ENCODE results near the gene VPS13D. TPM values are rescaled to one million over a fixed set of nuclear protein-coding genes. Genes with fewer than 3 reads are reported as not detected.

Gene VPS13D
- total RNA-seq, 1 experiment from 2014 or later: 31.6 TPM

- TF ChIP-seq YY1 (IDR thresholded peaks at IDR 0.05; ENCODE audit: extremely low read depth, insufficient replicate concordance, low read depth, low read length) (no peak), EGR1 (IDR thresholded peaks at IDR 0.05; ENCODE audit: low read depth) (no peak), SIN3A (IDR thresholded peaks at IDR 0.05; ENCODE audit: low read depth) (peak; percentile 38; the same call in 1 of the 2 replicates), ZBTB33 (IDR thresholded peaks at IDR 0.05; ENCODE audit: extremely low read depth, insufficient replicate concordance, low read length) (no peak), ZFX (IDR thresholded peaks at IDR 0.05) (no peak), ATF3 (IDR thresholded peaks at IDR 0.05) (no peak), RAD21 (IDR thresholded peaks at IDR 0.05; ENCODE audit: low read depth) (no peak; the same call in 1 of the 2 replicates), JUND (IDR thresholded peaks at IDR 0.05) (peak; percentile 78), ELF1 (IDR thresholded peaks at IDR 0.05; ENCODE audit: borderline replicate concordance, low read depth) (no peak), FOSL1 (IDR thresholded peaks at IDR 0.05; ENCODE audit: low read depth) (peak; percentile 69), SRF (IDR thresholded peaks at IDR 0.05; ENCODE audit: low read depth) (no peak; the same call in 1 of the 2 replicates)
Observed at GRCh38 chr1:12434174-12434573, 204.3 kb downstream of the VPS13D start (continued).

- H3K9me3 ChIP-seq (ENCODE audit: control insufficient read depth in 1 of 2, insufficient read depth in 1 of 2, low read depth in 1 of 2, low read length in 2 of 2): peaks cover 0 to 7% of the 10 kb centered on the region in 2 experiments; a peak in 1 of 4 replicates
- H3K4me2 ChIP-seq (ENCODE audit: low read length): peak overlapping the region; percentile 73
- CTCF ChIA-PET: no interaction called here
- TF ChIP-seq RAD21 (IDR thresholded peaks at IDR 0.05; ENCODE audit: low read depth) (no peak), SP1 (IDR thresholded peaks at IDR 0.05; ENCODE audit: low read depth) (no peak), POLR2AphosphoS5 (IDR thresholded peaks at IDR 0.05; ENCODE audit: low read depth, low read length) (no peak), ZFX (IDR thresholded peaks at IDR 0.05) (no peak), TCF7L2 (IDR thresholded peaks at IDR 0.05; ENCODE audit: borderline replicate concordance, extremely low read depth, insufficient read depth, insufficient read length) (no peak), CTCF (IDR thresholded peaks at IDR 0.05 in 2 of 3, conservative IDR thresholded peaks at IDR 0.05 in 1 of 3; ENCODE audit: borderline replicate concordance in 1 of 3, insufficient read depth in 1 of 3, low read depth in 2 of 3, low read length in 2 of 3) (no peak), CBX3 (IDR thresholded peaks at IDR 0.05; ENCODE audit: low read depth) (no peak), EGR1 (IDR thresholded peaks at IDR 0.05; ENCODE audit: low read depth) (no peak), MAX (IDR thresholded peaks at IDR 0.05) (no peak), SIN3A (IDR thresholded peaks at IDR 0.05; ENCODE audit: low read depth) (no peak), YY1 (IDR thresholded peaks at IDR 0.05; ENCODE audit: extremely low read depth, insufficient replicate concordance, low read depth, low read length) (no peak), ZBTB33 (IDR thresholded peaks at IDR 0.05; ENCODE audit: extremely low read depth, insufficient replicate concordance, low read length) (no peak), JUND (IDR thresholded peaks at IDR 0.05) (no peak), ATF3 (IDR thresholded peaks at IDR 0.05) (no peak), SRF (IDR thresholded peaks at IDR 0.05; ENCODE audit: low read depth) (no peak)
Observed at GRCh38 chr1:12434686-12435085, 204.9 kb downstream of the VPS13D start.

More at GRCh38 chr1:12434686-12435085, 204.9 kb downstream of the VPS13D start:
- Histone ChIP-seq H3K9ac (ENCODE audit: low read length) (peak overlapping the region; percentile 43), H4K20me1 (ENCODE audit: insufficient read depth) (no peaks in the 10 kb centered on the region), H3K27me3 (ENCODE audit: insufficient read depth, low read length) (no peaks in the 10 kb centered on the region), H2AFZ (ENCODE audit: low read depth, low read length, poor library complexity, severe bottlenecking) (no peak overlapping the region), H3K27ac (ENCODE audit: low read depth, low read length) (peak overlapping the region; percentile 66; the same call in 1 of the 2 replicates), H3K9me2 (ENCODE audit: insufficient read depth) (no peaks in the 10 kb centered on the region), H3K4me3 (replicated peaks in 1 of 2; ENCODE audit: low read depth in 1 of 2, low read length in 2 of 2) (peak overlapping the region in 1 of 2 experiments; percentile 31; a peak in 2 of 4 replicates), H3K79me2 (ENCODE audit: insufficient read depth, low read length) (no peaks in the 10 kb centered on the region), H3K36me3 (ENCODE audit: control insufficient read depth in 1 of 2, insufficient read depth in 2 of 2, low read length in 2 of 2) (no peaks in the 10 kb centered on the region; a peak in 1 of 4 replicates), H3K4me1 (ENCODE audit: control insufficient read depth in 1 of 2, insufficient read depth in 2 of 2, low read length in 2 of 2) (peaks cover 40 to 58% of the 10 kb centered on the region in 2 experiments)
- ChIA-PET POLR2A (interaction anchor here (1.2 to 2.1 kb wide), 2 partner anchors 41 to 43 kb away, joined by 3 to 5 read pairs; no protein-coding TSS in a partner anchor), RAD21 (ENCODE audit: low non-redundant PET in 1 of 2, low total read pairs in 2 of 2, uncharacterized antibody in 2 of 2, unreplicated experiment in 2 of 2) (no interaction called here)
- intact Hi-C loops (cut with micrococcal nuclease): loop anchor here (1.0 to 5.0 kb wide), 2 partner anchors 44 to 108 kb away; no protein-coding TSS in a partner anchor
- ATAC-seq (no peak), DNase-seq (ENCODE audit: low read depth, low spot score) (no peak)
- no TSS peak for BruUV-seq (replicated peaks)

Data from HCT116 (cell line).